ENCODE measurements around the gene MED13.

DNA sequence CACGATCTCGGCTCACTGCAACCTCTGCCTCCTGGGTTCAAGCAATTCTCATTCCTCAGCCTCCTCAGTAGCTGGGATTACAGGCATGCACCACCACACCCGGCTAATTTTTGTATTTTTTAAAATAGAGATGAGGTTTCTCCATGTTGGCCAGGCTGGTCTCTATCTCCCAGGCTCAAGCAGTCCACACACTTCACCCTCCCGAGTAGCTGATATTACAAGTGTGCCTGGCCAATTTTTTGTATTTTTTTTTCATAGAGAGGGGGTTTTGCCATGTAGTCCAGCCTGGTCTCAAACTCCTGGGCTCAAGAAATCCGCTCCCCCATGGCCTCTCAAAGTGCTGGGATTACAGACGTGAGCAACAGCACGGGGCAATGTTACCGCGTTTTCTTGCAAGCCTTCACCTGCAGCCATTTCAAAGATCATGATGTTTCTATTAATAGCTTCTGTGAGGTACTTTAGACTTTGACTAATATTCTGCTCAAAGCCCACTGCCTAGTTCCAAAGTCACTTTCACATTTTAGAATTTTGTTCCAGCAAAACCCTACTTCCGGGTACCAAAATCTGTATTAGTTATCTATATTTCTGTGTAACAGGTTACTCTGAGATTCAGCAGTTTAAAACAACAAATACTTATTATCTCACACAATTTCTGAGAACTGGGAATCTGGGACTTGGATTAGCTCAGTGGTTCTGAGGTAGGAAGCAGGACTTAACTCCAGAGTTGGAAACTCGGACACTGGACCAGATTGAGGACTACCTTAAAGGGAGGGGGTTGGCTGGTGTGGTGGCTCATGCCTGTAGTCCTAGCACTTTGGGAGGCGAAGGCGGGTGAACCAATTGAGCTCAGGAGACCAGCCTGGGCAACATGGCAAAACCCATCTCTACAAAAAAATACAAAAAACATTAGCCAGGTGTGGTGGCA is 12.0 kb upstream of the MED13 start:
- TF ChIP-seq FOXM1 (IDR thresholded peaks at IDR 0.05; ENCODE audit: borderline replicate concordance) (no peak), FOXA1 (IDR thresholded peaks at IDR 0.05) (no peak), LEF1 (IDR thresholded peaks at IDR 0.05; ENCODE audit: borderline replicate concordance) (no peak), SUZ12 (IDR thresholded peaks at IDR 0.05) (no peak), FOXK2 (IDR thresholded peaks at IDR 0.05) (no peak)
- TF ChIP-seq, protein P1, sequence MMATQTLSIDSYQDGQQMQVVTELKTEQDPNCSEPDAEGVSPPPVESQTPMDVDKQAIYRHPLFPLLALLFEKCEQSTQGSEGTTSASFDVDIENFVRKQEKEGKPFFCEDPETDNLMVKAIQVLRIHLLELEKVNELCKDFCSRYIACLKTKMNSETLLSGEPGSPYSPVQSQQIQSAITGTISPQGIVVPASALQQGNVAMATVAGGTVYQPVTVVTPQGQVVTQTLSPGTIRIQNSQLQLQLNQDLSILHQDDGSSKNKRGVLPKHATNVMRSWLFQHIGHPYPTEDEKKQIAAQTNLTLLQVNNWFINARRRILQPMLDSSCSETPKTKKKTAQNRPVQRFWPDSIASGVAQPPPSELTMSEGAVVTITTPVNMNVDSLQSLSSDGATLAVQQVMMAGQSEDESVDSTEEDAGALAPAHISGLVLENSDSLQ (IDR thresholded peaks at IDR 0.05), result no peak

All from HEK293T (cell line).